ENCODE results near the gene KCNMA1.
"Not testable (repeated sequence)": the region's sequence is repeated elsewhere in the genome, so short reads cannot be mapped to it uniquely, and the experiment has no call there.

The KCNMA1 gene

DNA sequence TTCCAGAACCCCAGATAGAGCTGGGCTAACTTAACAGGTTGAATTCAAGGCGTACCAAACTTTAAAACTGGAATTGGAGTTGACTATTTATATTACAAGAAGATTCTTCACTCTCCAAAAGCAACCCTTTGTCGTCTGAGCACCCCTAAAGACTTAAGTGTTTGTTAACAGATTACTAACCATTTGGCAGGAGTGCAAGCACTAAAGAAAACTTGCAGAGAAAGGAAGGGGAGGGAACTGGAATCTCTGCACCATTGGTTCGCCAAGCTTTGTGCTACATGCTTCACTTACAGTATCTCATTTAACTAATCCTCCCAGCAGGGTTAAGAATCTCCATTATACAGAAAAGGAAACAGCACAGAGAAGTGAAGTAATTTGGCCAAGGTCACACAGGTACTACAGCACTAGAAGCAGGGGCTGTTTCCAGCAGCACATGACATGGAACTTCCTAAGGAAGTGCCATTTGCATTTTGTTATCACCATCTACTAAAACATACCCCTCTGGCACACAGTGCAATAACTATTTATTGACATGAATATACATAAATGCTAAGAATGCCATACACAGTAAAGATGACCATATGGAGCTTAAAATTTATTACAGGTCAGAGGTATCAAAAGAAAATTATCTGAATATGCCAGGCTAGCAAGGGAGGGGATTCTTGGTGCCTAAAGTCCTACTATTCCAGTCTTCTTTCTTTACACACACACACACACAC lies 201.2 kb downstream of the KCNMA1 start:
- DNase-seq = no peak

GRCh38 chr10:77433546-77433945 lies 204.1 kb downstream of the KCNMA1 start:
- DNase-seq = no peak

GRCh38 chr10:77431980-77432797 lies 205.4 kb downstream of the KCNMA1 start:
- DNase-seq = no peak

DNA sequence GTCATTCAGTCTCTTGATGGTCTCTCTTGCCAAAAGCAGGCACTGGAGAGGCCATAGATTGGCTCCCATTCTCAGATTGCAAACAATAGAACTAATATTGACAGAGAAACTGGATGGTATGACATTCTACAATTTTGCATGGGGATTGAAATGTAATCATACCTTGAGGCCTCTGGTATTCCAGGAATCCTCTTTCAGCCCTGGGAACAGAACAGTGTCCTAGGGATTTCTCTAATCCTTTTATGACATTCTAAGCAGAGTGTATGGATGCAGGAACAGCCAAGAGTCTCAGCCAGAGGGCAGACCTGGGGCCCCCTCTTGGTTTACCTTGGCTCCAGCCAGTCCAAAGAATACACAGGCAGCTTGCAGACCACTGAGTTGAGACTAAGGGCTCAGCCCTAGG lies 206.4 kb downstream of the KCNMA1 start:
- no peak for DNase-seq

DNA sequence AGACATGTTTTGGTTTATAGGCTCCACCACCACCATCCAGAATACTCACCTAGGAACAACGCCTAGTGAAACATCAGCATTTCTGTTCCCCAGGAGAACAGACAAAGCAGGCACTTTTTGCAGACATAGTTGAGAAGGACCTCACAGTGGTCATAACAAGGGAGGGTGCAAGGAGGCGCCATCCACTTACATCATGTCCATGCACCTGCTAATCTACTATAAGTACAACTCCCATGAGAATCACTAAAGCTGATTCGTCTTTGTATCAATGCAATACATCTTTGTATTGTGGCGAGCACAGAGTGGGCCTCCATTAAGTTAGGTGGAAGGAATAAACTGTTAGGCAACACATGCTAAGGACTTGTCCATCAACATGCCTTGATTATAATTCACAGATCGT lies 207.1 kb downstream of the KCNMA1 start:
- DNase-seq = no peak

DNA sequence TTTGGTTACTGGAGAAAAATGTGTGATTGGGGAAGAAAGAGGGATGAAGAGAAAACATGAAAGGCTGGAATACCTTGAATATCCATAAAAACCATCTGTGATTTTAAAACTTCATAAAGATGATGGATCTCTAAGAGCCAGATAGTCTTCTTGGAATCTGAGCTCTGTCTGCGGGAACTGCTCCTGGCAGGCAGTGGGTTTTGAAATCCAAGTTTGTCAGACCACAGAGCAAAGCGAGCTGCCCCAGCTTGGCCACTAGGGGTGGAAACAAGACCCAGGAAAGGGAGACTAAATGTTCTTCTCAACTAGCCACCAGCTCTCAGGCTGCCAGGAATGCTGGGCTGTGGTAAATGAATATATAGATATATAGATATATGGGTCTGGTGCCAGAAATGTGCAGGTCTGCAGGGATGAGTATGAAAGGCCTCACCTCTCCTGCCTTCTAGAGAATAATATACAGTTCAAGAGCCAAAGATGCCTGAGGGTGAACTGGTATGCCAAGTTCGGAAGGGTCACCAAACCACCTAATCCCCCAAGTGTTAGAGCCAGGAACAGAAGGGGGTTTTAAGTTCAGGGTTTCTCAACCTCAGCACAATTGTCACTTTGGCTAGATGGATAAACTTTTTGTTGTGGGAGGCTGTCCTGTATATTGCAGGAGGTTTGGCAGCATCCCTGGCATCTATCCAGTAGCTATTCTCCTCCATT lies 208.8 kb downstream of the KCNMA1 start:
- no peak for DNase-seq

- no peak for DNase-seq
Measured at GRCh38 chr10:77424257-77424656, 213.4 kb downstream of the KCNMA1 start.

DNA sequence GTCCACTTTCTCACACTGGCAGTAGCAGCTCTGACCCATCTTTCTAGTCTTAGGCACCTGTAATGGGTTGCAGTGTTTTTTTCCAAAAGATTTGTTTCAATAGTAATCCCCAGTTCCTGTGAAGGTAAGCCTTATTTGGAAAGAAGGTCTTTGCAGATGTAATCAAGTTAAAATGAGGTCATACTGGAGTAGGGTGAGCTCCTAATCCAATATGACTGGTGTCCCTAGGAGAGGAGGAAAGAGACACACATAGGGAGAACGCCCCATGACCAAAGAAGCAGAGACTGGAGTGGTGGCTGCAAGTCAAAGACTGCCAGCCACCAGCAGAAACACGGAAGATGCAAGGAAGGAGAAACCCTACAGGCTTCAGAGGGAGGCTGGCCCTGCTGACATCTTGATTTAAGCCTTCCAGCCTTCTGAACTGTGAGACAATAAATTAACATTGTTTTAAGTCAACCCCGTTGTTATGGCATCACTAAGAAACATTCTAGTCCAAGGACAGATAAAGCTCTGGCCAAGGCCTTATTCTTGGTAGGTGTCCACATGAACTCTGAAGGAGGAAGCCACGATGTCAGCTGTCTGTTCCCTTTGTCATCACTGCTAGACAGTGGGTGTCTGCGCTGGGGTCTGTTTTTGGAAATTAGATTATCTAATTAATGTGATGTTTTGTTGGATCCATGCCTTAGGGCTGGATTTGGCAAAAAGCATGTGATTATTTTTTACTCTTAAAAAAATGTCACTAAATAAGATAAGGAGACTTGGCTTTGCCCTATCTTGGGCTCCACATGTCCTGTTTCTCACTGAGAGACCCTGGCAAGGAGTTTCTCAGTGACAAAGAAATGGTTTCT lies 214.9 kb downstream of the KCNMA1 start:
- DNase-seq = no peak

GRCh38 chr10:77421591-77421990 lies 216.0 kb downstream of the KCNMA1 start:
- DNase-seq = no peak

DNA sequence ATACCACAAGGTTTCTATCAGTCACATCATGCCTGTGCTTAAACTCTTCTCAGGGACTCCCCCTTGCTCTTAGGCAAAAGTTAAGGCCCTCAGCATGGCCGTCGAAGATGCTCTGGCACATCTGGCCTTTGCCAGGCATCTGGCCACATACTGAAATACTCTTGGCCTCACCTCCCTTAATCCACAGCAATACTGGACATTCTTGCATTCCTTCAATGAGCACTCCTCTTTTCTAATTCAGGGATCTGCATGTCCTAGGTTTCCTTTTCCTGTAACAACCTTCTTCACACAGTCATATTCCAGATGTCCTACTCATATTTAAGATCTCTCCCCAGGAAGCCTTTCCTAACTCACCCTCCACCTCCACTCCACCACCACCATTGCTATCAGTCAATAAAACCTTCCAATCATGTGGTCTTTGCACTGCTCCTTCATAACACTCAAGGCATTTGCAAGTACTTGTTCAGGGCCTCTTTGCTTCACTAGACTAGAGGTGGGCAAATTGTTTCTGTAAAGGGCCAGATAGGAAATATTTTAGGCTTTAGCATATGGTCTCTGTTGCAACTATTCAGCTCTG lies 216.6 kb downstream of the KCNMA1 start:
- DNase-seq = no peak

DNA sequence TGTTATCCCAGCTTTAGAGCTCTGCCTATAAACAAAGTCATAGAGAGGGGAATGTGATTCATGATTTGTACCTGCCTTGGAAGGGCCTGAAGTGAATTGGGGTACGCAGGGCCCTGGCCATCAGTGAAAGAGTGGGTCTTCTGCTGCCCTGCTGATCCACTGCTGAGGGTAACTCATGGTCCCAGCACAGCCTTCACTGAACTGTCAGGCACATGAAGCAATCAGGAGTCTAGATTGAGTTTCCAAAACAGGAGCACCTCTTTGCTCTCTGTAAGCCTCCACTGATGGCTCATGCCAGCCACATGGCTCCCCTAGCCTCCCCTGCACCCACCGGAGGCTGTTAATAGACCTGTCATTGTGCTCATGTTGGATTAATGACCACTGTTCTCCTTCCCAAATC lies 217.6 kb downstream of the KCNMA1 start:
- DNase-seq = no peak

DNA sequence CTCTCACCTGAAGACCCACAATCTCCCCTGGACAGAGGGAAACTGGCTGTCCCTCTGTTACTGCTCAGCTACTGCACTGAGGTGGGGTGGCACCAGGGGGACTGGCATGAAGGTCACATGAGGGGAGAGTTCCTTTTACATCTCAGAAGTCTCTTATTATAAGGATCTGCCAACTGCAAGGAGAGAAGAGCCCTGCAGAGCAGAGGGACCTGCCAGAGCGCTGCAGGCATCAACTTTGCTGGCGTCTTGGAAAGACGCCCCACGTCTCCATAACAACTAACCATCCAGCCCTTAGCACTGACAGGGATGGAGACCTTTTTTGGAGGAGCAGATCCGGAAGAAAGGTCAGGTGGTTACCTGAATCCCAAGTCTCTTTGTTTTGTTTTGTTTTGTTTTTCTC lies 218.6 kb downstream of the KCNMA1 start:
- no peak for DNase-seq

DNA sequence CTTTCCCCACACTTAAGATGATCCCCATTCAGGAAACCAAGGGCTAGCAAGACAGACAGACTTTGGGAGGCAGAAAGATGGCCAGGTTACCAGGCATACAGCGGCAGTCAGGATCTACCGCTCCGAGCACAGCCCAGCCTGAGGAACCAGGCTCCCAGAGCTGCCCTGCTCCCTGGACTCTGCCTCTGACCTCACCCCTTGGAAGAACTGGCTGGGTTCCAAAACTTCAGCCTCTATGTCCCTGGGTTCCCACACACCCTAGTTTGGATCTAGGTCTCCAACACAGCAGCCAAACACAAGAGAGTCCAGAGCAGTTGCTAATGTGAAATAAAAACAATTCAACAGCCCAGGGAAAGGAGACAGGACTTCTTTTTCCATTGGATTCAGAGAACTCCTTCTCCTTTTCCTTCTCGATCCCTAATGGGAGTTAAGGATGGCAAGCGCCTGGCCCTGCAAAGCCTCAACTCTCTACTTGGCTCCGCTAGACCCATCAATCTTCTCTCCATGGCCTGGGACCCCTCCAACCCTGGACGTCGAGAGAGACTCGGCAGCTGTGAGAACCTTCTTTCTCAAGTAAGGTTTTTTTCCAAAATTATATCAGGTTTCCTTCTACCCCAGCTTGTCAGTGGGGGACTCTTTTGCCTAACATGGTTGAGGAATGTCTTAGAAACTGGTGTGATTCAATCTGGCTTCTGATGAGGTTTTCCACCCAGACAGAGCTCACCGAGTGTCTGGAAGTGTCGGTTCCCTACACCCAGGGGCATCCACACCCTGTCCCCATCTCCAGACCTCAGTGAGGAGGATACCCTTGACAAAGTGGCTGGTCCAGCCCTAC lies 219.6 kb downstream of the KCNMA1 start:
- DNase-seq = no peak

DNA sequence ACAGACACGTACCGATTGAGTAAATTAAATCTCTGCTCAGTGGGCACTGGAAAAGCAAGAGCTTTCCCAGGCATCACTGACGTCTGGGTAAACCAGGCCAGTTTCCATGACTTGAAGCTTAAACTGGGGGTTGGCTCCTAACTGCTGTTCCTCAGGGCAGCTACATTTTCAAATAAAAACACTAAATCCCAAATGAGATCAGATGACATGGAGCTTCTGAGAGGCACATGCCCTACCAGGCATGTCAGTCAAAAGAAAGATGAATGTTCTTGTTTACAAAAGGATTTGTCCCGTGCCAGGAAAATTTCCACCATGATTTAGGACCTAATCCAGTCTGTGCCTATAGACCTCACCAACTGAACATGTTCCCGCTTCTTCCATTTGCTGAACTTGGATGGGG lies 220.2 kb downstream of the KCNMA1 start:
- no peak for DNase-seq

DNA sequence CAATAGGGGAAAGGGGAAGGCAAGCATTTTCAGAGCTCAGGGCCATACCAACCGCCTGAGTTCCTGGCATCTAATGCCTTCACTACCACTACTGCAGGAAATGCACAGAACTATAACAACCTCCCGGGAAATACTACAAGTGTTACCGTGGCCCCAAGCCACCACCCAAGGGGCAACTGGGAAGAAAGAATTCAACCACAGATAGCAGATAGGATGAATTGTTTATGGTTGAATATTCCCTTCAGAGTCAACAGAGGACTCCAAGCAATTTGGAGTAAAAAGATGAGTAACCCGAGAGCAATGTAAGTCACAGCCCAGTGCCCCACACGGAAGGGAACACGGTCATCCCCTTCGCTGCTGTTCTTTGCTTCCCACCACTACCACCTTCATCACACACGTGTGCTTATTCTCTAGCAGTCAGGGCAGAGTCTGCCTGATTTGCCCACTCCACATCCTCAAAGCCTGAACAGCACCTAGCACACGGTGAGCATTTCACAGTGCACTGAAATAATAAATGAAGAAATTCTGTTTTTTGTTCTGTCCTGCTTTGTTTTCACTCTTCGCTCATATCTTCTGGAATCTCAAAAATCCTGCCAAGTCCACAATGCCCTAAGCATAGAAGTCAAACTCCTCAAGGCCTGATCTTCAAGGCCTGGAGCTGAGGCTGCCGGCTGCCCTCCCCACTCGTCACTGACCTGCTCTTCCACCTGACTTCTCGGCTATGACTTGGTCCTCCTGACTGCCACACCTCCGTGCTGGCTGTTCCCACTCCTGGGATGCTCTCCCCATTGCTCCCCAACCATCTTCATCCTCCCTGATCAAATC lies 221.1 kb downstream of the KCNMA1 start:
- no peak for DNase-seq

DNA sequence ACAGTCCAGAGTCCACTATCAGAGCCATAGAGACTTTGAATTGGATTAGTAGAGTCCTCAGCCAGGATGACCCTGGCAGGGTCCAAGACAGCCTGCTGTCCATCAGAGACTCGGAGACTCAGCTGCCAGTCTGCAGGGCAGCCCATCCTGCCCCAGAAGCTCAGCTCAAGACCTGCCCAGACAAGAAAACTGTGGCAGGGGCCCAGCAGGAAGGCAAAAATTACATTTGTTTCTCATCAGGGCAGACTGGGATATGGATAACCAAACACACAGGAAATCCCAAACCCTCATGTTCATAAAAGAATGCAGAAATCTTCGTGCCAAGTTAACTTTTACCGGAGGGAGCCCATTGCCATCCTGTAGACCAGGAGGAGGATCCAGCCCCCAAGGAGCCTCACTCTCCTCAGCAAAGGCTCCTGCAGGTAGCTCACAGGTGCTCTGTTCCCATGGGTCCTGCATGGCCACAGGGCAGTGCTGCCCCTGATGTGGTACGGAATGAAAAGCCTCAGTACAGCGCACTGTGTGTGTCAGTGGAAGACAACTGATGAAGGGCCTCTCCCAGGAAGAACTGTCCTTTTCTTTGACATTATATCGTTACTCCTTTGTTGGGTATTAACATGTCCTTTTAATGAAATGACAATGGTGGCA lies 222.2 kb downstream of the KCNMA1 start:
- DNase-seq = no peak

- no peak for DNase-seq
Measured at GRCh38 chr10:77413231-77413630, 224.4 kb downstream of the KCNMA1 start.

- DNase-seq = not testable (repeated sequence)
Measured at GRCh38 chr10:77412573-77413133, 225.0 kb downstream of the KCNMA1 start.

GRCh38 chr10:77411805-77412204 lies 225.8 kb downstream of the KCNMA1 start:
- DNase-seq = no peak

GRCh38 chr10:77410523-77410922 lies 227.1 kb downstream of the KCNMA1 start:
- DNase-seq = no peak

Measured in NCI-H1092 (cell line).